ENCODE results near the gene B3GALT5.

The B3GALT5 gene

GRCh38 chr21:39632796-39633442 is 20.2 kb downstream of the B3GALT5 start:
- no peak for DNase-seq (ENCODE audit: low read depth)
- TF ChIP-seq, protein P1, sequence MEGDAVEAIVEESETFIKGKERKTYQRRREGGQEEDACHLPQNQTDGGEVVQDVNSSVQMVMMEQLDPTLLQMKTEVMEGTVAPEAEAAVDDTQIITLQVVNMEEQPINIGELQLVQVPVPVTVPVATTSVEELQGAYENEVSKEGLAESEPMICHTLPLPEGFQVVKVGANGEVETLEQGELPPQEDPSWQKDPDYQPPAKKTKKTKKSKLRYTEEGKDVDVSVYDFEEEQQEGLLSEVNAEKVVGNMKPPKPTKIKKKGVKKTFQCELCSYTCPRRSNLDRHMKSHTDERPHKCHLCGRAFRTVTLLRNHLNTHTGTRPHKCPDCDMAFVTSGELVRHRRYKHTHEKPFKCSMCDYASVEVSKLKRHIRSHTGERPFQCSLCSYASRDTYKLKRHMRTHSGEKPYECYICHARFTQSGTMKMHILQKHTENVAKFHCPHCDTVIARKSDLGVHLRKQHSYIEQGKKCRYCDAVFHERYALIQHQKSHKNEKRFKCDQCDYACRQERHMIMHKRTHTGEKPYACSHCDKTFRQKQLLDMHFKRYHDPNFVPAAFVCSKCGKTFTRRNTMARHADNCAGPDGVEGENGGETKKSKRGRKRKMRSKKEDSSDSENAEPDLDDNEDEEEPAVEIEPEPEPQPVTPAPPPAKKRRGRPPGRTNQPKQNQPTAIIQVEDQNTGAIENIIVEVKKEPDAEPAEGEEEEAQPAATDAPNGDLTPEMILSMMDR (conservative IDR thresholded peaks at IDR 0.05; ENCODE audit: low read depth, low read length), result no peak
- H3K4me3 ChIP-seq (ENCODE audit: low read length), result peak overlapping the region; percentile 10

DNA sequence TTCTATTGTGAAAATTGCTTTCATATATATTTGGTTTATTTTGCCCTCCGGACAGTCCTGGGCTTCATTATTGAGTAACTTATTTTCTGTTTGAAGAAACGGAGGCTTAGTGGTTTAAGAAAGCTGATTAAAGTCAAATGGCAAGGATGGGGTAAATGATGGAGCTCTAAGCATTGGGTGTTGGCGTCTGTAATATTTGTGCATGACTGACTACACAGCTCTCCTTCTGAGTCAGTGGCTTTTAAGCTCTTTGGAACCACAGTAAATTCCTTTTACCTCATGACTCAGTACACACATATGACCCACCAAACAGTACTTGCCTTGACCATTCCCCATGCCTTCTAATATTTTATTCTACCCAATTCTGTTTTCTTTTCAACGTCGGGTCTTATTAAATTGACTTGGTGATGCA is 21.0 kb downstream of the B3GALT5 start:
- H3K4me3 ChIP-seq (ENCODE audit: low read length), result no peak overlapping the region
- peak; percentile 99 for DNase-seq (ENCODE audit: low read depth)
- TF ChIP-seq, protein P1 (conservative IDR thresholded peaks at IDR 0.05; ENCODE audit: low read depth, low read length), result no peak

- no peak for DNase-seq (ENCODE audit: low read depth)
- TF ChIP-seq, protein P1 (conservative IDR thresholded peaks at IDR 0.05; ENCODE audit: low read depth, low read length), result no peak
- no peak overlapping the region for H3K4me3 ChIP-seq (ENCODE audit: low read length)
Measured at GRCh38 chr21:39634507-39634906, 21.8 kb downstream of the B3GALT5 start.

GRCh38 chr21:39637197-39637970 is 24.6 kb downstream of the B3GALT5 start:
- no peak for DNase-seq (ENCODE audit: low read depth)
- no peak overlapping the region for H3K4me3 ChIP-seq (ENCODE audit: low read length)
- TF ChIP-seq, protein P1 (conservative IDR thresholded peaks at IDR 0.05; ENCODE audit: low read depth, low read length), result no peak

GRCh38 chr21:39637971-39638240 is 25.2 kb downstream of the B3GALT5 start:
- TF ChIP-seq, protein P1 (conservative IDR thresholded peaks at IDR 0.05; ENCODE audit: low read depth, low read length), result no peak
- DNase-seq (ENCODE audit: low read depth), result no peak
- H3K4me3 ChIP-seq (ENCODE audit: low read length), result no peak overlapping the region

GRCh38 chr21:39638281-39638680 is 25.5 kb downstream of the B3GALT5 start:
- TF ChIP-seq, protein P1 (conservative IDR thresholded peaks at IDR 0.05; ENCODE audit: low read depth, low read length), result no peak
- no peak for DNase-seq (ENCODE audit: low read depth)
- no peak overlapping the region for H3K4me3 ChIP-seq (ENCODE audit: low read length)

DNA sequence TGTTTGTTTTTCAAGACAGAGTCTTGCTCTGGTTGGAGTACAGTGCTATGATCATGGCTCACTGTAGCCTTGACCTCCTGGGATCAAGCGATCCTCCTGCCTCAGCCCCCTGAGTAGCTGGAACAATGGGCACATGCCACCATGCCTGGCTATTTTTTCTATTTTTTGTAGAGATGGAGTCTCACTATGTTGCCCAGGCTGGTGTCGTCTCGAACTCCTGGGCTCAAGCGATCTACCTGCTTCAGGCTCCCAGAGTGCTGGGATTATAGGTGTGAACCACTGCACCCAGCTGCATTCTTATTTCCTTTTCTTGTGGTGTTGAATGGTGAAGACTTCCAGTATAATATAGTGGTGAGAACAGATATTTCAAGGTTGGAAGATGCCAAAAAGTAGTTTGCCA is 28.0 kb downstream of the B3GALT5 start:
- DNase-seq (ENCODE audit: low read depth), result no peak
- TF ChIP-seq, protein P1 (conservative IDR thresholded peaks at IDR 0.05; ENCODE audit: low read depth, low read length), result no peak
- H3K4me3 ChIP-seq (ENCODE audit: low read length), result no peak overlapping the region
